NCI-H82 (cell line): ENCODE results near the gene C1QTNF9B.
"Not testable (repeated sequence)": the region's sequence is repeated elsewhere in the genome, so short reads cannot be mapped to it uniquely, and the experiment has no call there.

Experiments
- DNase-seq: peaks from one replicate; lab custom pipeline; 2025; lab: John Stamatoyannopoulos, UW

C1QTNF9B gene

DNA sequence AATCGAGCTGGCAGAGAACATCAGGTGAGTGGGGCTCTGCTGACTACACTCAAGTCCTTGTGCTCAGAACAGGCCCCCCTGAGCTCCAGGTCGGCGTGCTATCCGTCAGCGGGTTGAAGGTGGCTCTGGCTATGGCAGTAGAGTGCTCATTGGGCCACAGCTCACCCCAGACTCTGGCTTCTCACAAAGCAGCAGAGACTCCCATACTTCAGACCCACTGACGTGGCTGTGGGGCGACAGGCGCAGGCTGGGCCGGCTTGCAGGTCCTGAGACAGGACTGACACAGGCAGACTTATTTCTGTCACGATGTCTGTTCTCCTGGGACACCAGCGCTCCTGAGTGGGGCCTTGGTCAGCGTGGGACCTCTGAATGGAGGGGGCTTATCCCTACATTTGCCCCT lies 2.6 kb downstream of the C1QTNF9B start:
- DNase-seq: not testable (repeated sequence)

DNA sequence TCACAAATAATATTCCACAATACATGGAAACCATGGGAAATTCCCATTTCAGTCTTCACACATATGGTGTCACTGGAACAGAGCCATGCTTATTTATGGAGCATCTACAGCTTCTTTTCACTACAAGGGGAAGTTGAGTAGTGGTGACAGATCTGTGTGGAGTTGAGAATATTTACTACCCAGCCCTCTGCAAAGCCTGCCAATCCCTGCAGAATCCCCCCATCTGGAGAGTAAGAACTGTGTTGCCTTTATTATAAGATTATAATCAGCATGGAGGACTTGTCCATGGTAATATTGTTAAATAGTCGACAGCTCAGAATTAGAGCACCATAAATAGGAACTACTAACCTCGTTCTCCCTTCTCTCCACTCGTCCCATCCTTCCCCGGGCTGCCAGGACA lies 3.5 kb downstream of the C1QTNF9B start:
- peak; percentile 43 for DNase-seq

DNA sequence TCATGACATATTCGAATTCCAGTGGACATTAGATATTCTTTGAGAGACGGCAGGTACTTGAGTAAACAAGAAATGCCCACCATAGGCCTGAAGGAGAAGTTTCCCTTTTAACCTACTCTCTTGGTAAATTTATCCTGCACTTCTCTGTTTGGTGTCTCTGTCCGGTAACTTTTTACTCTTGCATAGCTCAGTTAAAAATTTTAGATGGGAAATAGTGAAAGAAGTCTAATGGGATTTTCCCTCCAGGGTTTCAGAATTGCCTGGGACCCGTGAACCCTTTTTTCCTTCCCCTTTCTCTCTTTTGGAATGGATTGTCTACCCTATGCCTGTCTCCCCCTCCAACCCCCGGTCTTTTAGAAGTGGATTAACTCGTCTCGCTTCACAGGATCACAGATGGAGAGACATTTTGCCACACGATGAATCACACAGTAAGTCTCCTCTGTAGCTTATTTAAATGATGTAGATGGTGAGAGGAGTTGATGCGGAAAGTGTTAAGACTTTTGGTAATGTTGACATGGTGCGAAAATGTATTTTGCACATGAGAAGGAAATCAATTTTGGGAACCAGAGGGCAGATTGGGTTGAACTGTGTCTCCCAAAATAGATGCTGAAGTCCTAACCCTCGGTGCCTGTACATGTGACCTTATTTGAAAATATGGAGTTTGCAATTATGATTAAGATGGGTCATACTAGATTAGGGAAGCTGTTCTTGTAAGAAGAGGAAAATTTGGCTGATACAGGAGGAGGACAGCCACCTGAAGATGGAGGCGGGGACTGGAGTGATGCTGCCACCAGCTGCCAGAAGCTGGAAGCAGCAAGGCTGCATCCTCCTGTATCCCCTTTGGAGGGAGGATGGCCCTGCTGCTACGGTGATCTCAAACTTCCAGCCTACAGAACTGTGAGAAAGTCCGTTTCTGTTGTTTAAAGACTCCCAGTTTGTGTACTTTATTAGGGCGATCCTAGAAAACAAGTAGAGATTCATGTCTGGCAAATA lies 7.4 kb downstream of the C1QTNF9B start:
- DNase-seq: peak; percentile 91

DNA sequence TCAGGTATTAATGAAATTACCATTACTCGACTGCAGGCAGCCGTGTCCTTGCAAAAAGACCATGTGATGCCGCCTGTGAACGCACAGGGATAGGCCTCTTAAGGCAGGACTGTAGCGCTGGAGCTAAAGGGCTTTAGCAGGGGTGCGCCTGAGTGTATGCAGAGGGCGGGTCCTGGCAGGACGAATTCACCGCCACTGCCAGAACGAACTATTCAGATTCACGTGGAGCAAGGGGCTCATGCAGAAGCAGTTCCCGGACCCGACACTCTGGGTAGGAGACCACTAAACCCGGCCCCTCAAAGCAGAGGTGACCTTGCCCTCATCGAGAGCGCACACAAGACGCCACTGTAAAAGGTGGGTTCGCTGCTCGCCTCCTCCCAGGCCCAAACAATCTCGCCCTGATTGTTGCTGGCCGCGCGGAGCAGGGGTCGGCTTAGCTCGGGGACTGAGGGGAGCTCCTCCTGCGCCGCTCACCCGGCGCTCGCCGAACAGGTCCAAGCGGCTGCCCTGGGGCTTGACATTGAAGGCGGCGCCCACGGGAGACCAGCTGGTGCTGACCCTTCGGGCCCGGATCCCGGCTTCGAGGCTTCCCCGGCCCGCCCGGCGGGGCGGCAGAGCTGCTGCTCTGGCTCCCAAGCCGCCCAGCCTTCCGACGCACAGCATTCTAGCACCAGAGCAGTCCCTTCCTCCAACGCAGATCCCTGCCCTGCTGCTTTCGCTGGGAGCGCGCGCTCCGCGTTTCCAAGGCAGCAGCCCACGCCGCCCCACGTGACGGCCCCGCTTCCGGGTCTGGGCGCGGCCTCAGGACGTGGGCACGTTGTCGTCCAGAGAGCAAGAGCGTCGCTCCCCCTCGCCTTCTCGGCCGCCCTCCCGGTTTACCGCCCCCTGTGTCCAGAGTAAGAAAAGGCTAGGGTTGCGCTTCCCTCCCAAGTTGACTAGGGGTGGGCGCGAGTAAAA lies 8.4 kb downstream of the C1QTNF9B start, which contains the start of gene MIPEP:
TSS of gene MIPEP (minus strand) at position 743 of the 957 bp plus-strand sequence. CDS start at position 663, 80 bp downstream.
- peak; percentile 99 for DNase-seq

DNA sequence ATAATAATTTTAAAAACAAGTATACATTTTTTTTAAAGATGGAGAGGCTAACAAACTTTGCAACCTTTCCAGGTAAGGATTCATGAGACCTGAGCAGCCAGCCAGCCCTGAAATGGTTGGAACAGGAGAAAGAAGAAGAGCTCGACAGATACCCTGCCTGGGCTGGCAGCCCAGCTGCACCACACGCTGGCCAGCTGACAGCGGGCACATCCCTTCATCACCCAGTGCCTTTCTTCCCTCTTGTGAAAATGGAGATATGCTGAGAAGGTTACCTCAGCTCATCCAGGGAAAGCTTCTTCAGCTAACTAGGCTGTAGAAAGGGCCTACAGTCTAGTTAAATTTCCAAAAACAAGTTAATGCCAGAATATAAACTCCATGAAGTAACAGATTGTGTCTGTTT lies 12.9 kb downstream of the C1QTNF9B start:
- not testable (repeated sequence) for DNase-seq

DNA sequence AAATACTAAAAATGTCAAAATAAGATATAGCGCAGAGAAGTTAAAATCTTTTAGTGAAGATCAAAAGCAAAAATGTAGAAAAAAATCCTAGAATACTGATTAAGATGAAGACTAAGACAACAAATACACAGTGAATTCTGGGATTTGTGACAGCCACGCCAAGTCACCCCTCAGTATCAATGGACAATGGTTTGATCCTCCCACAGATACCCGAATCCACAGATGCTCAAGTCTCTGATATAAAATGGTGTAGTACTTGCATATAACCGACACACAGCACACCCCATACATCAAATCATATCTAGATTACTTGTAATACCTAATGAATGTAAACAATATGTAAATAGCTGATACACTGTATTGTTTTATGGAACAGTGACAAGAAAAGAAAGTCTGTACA lies 14.0 kb downstream of the C1QTNF9B start:
- DNase-seq: no peak

DNA sequence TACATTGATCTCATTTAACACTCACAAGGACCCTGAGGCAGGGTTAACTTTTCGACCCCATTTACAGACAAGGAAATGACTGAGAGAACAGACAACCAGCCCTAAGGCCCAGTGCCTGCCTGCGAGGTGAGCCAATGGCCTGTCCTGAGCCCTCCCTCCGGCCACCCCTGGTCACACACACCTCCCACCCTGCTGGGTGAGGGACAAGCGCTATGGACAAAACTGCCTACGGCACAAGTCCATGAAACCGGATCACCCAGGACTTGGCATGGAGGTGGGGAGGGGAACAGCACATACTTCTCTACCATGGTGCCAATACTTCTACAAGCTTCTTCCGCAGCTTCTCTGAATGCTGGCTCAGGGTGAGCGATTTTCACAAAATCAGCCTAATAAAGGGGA lies 15.9 kb downstream of the C1QTNF9B start:
- DNase-seq: not testable (repeated sequence)

DNA sequence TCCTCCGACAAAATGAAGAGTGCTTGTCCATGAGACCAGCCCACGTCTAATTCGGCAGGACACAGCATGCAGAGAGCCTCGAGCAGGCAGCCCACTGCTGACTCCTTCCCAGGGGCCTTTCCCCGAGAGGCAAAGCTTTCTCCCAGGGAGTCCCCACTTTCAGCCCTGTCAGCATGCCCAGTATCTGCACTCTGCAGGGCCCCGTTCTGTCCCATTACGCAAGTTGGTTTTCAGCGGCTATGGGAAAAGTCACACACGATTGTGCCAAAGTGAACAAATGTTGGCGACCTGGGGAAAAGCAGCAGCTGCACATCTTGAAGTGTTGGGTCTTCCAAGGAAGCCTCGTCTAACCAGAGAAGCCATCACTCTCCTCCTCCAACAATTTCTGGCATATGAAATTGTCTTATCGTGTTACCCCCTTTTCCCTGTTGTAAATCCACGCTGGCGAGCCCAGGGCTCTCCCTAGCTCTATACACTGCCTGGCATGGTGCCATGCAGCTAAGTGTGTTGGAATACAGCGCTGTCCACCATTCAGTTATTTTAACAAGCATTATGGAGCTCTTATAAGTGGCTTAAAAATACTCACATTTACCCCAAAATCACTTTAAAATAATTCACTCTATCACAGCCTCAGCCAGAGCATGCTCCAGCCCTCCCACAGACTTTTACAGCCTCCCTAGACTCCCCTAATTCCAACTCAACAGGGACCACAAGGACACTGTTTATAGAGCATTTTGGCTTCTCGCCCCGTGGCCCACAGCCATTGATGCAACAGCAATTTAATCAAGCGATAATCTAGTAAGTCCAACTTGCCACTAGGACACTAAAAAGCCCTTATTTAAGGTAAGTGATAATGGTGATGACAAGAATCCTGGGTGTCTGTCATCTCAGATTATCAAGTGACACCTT lies 16.6 kb downstream of the C1QTNF9B start:
- not testable (repeated sequence) for DNase-seq

DNA sequence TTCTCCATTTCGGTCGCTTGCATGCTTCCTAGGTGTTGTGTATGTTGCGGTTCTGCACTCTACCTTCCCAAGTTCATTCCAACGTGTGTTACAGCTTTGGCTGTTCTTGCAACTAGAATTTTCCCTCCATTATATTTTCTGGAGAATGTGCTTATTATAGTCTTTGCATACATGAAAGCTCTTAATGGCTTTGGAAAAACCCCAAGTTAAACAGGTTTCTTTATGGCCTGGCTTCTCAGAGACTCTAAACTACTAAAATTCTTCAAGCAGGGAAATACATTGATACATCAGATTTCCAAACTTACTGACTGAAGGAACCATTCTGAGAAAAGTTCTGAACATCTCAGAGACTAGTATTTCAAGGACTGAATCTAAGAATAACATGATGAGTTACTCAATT lies 20.0 kb downstream of the C1QTNF9B start:
- DNase-seq: no peak

DNA sequence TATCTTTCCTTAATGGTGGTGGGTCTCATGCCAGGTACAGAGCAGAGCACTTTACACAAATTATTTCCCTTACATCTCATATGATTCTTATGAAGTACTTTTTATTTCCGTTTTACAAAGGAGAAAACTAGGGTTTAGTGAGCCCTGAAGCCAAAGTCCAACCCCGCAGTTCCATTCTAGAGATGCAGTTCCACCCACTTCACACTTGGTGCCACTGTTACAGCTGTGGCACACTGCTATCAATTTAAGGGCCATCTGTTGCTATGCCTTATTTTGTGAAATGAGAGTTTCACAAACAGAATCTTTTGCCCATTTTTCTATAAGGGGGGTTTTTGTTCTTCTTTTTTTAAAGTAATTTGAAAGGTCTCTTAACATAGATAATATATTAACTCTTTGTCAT lies 21.0 kb downstream of the C1QTNF9B start:
- DNase-seq: peak; percentile 65

DNA sequence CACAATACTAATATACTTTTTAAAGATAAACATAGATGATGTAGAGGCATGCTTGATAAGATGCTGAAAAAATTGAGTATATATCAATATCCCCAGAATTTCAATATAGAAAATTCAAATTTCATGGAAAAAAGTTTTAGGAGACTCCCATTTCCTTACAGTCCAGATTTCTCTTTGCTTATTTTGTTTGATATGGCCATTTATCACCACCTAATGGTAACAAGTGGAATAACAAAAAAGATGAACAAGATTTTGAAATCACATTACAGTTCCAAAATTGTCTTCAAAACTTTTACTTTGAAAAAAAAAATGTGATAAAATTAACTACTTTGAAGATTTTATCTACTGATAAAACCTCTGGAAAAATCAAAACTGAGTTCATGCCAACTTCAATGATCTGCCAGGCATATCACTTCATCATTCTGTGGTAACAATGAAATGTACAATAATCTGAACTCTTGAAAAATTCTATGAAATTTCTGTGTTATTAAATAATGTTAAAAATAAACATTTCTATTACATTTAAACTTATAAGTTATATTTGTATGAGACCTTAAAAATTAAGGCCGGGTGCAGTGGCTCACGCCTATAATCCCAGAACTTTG lies 25.6 kb downstream of the C1QTNF9B start:
- peak; percentile 58 for DNase-seq

DNA sequence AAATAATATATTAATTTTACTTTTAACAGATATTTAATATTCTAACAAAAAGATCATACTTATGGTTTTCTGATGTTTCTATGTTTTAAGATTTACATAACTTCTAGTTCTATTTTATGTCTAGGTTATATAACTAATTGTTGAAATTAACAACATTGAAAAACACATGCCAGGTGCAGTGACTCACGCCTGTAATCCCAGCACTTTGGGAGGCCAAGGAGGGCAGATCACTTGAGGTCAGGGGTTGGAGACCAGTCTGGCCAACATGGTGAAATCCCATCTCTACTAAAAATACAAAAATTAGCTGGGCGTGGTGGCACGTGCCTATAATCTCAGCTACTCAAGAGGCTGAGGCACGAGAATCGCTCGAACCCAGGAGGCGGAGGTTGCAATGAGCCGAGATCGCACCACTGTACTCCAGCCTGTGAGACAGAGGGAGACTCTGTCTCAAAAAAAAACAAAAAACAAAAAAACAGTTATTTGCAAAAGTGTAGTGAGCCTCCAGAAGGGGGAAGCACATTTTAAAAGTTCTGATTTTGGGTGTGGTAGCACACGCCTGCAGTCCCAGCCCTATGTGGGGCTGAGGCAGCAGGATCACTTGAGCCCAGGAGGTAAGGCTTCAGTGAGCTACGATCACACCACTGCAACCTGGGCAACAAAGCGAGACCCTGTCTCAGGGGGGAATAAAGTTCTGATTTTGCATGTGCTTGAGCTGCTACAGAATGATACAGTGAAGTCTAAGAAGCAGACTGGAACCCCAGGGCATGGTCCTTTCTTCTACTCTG lies 26.8 kb downstream of the C1QTNF9B start:
- DNase-seq: peak; percentile 31

DNA sequence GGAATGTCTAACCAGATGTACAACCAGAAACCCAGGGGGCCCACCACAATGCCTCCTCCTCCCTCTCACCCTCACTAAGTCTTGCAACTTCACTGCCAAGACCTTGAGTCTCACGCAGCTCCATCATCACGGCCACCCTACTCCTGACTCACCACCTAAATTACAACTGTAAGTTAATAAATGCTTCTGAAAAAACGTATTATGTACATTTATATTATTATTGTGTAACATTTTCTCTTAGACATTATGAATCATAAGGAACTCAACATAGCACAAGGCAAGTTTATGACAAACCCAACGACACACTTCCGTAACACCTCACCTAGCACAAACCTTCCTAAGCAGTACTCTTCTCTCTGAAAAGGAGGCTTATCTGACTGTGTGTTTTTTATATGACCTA lies 28.8 kb downstream of the C1QTNF9B start:
- DNase-seq: no peak

DNA sequence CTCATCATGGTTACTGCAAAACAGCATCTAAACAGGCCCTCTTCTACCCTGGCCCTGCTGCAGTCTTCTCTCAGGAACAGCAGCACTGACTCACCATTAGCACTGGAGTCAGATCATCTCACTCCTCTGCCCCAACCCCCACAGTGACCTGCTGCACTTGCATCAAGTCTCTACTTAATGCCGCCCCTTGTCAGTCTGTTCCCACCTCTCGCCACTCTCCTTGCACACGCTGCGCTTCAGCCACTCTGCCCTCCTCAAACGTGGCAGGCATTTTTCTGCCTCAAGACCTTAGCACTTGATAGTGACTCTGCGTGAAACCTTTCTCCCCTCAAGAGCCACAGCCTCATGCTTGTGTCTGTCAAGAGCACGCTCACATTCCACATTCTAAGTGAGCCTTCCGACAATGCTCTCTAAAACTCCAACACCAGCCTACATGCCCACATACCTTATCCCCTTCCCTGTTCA lies 30.2 kb downstream of the C1QTNF9B start:
- peak; percentile 63 for DNase-seq

DNA sequence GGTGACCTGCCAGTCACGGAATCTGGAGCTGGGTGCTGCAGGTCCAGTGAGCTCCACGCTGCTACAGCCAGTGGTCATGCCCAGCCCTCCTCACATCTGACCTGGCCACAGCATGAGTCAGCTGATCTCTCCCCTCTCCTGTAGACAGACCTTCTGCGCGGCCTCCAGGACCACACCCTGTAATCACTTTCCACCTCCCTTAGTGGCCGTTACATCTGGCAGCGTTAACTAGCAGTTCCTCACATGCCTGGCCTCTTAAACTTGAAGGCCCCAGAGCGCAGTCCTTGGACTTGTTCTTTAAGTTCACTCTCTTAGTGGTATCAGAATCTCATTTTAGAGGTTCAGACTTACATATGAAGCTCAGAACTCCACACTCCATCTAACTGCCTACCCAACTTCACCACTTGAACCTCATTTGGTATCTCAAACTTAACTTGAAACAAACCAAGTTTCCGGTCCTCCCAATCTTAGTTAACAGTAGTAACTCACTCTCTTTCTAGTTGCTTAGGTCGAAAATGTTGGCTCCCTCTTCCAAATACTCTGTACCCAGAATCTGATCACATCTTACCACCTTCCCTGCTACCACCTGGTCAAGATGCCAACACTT lies 30.8 kb downstream of the C1QTNF9B start:
- DNase-seq: peak; percentile 17

DNA sequence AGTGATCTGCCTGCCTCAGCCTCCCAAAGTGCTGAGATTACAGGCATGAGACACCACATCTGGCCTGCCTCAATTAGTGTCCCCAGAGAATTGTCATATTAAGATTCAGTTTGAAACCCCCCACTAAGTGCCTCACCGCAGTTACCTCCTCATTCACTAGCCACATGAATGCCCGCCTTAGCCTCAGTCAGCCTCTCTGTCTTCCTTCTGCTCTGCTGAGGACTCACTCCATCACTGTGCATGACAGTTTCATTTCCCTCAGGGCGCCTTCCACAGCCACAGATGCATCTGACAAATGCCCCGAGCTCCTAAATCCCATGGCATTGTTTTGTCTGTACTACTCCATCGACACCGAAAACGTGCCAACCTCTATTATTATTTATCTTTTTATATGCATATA lies 31.4 kb downstream of the C1QTNF9B start:
- DNase-seq: peak; percentile 21

DNA sequence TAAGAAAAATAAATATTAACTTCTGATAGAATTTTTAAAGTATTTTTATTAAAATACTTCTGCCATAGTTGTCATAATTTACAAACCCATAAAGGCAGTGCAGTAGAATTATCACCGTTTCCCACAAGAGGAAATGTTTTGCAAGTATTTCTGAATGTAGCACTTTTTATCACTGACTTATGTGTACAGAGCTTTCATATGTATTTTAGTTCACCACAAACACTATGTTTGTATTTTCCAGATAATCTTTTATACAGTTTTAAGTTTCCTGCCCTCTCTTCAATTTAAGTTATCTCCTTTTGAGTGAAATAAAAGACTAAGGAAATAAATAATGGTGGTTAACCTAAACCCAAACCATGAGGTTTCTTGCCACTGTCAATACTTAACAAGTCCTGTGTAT lies 32.3 kb downstream of the C1QTNF9B start:
- DNase-seq: no peak

DNA sequence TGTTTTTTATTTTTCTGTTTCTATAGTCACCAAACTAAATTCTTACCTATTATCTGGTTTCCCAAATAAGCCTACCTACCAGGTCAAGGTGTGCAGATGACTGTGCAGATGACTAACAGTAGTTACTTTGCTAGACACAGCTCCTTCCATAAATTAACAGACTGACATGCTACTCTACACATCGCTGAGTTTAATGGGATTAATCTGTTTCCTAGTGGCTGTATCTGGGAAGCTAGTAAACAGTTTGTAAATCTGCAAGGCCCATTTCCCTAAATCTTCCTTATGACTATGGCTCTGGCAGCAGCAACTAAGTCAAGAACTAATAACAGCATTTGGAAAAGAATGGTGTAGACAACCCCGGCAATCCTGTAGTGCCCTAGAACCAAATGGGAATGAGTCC lies 36.0 kb downstream of the C1QTNF9B start:
- peak; percentile 94 for DNase-seq

DNA sequence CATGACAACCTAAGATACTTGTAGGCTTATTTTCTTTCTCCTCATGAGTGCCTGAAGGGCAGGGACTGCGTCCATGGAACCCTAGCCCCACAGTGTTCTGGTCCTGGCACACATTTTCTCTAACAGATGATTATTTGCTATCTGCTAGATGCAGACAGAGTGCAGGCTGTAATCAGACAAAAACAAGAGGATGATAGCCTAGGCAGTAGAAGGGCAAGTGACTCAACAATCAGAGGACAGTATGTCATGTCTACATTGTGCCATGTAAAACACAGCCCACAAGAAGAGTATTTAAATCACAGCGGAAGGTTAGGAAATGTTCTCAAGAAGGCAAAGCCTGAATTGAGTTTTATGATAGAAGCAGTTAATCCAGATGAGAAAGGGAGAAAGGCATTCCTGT lies 37.4 kb downstream of the C1QTNF9B start:
- DNase-seq: no peak

DNA sequence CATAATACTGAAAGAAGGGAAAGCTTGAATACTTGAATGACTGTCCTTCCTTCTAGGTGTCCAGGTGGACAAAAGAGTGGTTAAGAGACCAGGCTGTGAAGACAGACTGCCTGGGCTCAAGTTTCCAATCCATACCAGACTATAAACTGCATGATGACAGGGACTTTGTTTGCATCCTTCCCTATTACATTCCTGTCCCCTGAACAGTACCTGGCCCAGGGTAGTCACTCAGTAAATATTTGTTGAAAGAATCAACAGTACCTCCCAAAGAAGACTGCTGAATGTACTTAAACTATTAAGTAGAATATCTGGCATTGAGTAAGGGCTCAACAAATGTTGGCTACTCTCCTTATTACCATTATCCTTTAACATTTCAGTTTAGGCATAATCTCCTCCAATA lies 37.8 kb downstream of the C1QTNF9B start:
- DNase-seq: no peak
